ENCODE data around the gene PLPP6.

Gene PLPP6

DNA sequence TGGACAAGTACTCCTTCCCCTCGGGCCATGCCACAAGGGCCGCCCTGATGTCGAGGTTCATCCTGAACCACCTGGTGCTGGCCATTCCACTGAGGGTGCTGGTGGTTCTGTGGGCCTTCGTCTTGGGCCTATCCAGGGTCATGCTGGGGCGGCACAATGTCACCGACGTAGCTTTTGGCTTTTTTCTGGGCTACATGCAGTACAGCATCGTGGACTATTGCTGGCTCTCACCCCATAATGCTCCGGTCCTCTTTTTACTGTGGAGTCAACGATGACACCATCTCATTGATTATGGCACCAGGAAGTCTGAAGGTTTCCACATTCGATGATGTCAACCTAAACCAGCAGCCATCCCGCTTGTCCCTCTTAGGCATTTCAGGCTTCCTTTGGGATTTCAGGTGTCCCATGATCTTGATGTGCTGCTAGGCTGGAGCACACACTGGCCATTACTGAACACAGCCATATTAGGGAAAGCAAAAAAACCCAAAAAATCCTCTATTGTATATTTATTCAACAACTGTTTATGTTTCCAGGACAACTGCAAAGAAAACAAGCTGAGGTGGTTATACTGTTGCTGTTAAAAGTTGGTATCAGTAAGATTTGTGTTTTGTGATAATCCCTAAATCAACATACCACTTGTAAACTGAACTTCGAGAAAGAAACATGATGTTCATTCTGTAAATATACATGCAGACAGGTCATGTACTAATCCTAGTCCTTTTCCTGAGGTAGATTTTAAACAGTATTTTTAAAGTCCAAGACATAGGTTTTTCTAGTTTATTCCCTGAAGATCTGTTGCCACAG is 1.1 kb downstream of the PLPP6 start:
- no peak for DNase-seq (ENCODE audit: low read depth)

DNA sequence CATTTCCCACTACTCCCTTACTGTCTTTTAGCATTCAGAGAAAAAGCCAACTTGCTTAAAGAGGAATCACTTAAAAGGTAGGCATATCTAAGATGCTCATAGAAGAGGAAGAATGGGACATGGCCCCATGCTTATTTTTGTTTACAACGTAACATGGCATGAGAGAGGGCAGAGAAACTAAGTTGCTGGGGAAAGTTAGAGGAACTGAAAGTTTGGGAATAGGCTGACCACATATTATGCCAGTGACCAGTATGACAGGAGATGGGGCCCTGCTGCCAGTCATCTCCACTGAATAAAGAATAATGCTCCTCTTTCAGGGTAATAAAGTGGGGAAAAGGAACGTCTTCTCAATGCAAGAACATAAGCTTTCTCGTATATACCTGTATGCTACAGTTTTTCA is 1.9 kb downstream of the PLPP6 start:
- DNase-seq (ENCODE audit: low read depth) = no peak

DNA sequence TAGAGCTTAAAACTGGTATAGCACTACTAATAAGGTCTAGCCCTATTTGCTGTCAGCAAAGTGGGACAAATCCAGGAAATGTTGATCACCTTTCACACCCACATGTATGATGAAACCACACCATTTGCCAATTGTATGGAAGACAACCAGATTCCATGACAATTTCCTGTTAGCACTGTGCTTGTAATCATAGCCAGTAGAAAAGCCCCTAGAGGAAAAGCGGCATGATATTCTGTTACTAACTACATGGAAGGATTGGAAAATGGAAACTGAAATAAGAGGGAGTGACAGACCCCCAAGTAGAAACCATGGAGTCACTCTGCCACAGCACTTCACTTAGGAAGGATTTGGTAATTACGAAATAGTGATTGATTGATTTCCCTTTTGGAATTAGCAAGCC is 3.3 kb downstream of the PLPP6 start:
- DNase-seq (ENCODE audit: low read depth) = peak; percentile 45

DNA sequence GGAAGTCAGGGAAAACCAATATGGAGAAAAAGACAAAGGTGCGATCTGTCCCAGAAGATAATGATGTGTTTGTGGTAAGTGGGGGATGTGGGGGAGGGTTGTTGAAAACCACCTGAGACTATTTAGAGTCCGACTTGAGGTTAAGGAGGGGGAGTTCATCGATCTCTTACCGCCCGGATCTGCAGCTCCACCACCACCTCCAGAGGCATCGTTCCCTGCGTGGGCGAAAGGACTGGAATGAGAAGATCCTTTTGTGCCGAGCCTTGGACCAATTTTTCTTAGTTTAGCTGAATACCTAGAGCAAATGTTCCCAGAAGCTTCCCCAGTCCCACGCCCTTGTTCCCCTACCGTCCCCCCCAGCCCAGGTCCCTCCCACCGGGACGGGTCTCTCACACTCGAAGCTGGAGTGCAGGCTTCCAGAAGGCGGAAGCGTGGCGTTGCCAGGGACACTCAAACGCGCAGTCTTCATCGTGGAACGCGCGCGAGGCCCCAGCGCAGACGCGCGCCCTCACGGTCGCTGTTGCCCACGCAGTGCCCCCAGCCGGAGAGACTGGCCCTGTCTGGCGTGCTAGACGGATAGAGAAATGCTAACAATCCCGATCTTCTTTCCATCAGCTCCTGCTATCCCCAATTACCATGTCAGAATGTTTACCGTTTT is 4.1 kb downstream of the PLPP6 start, which contains the start of gene SPATA6L:
TSS of gene SPATA6L (minus strand) at position 439 of the 658 bp plus-strand sequence. CDS start at position 209, 230 bp downstream.
- peak; percentile 35 for DNase-seq (ENCODE audit: low read depth)

DNA sequence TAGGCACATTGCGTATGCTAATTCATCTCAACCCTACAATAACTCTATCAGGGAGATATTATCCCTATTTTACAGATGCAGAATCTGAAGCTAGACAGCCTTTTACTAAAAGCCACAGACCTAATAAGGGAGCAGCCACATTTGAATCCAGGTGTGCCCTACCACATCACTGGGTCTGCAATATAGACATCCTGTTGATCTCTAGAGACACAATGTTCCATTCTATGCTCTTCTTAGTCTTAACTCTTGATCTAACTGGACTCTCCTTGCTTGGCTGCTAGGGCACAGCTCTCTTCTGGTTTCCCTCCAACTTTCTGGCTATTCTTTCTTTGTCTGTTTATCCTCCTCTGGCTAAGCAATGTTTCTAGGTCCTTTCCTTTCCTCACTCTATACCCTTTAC is 5.6 kb downstream of the PLPP6 start:
- no peak for DNase-seq (ENCODE audit: low read depth)

DNA sequence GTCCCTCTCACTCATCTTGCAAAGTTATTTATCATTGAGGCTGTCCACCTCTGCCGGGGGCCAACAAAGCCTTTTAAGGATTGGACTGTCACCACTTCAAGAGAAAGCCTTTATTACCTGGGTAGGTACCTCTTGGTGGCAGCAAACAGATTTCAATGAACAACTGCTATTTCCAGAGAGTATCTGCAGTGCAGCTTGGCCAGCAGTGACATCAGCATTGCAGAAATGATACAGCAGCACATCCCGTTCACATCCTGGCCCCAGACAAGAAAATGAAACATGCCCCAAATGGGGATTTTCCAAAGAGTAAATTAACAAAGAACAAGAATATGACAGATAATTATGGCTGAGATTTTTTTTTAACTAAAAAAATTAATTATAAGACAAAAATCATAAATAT is 6.5 kb downstream of the PLPP6 start:
- no peak for DNase-seq (ENCODE audit: low read depth)

DNA sequence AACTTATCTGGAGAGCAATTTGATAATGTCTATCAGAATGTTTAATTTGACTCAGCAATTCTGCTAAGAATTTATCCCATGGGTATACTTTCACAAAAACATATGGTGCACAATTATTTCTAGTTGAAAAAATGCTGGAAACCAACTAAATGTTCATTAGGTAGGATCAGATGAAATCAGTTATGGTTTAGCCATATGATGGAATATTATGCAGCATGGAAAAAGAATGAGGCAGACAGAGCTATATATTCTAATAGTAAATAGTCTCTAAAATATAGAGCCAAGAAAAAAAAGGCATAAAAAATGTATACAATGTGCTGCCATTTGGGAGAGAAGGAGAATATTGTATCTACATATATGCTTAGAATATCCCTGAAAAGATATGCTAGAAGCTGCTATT is 7.8 kb downstream of the PLPP6 start:
- no peak for DNase-seq (ENCODE audit: low read depth)

DNA sequence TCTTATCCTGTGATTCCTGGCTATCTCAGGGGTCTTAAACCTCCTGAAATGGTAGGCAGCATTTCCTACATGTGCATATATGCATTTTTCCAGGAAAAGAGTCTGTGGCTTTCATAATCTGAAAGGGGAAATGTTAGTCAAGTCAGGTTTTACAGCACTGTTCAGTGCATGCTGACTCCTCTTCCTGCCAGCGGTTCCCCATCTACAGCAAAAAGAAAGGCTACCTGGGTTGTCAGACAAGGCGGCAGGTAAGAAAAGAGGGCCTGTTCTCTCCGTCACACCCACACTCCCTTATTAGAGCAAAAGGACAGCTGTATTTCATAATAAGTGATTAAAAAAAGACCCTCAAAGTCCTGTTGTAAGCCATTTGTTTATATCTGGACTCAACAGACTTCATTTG is 8.5 kb downstream of the PLPP6 start:
- no peak for DNase-seq (ENCODE audit: low read depth)

DNA sequence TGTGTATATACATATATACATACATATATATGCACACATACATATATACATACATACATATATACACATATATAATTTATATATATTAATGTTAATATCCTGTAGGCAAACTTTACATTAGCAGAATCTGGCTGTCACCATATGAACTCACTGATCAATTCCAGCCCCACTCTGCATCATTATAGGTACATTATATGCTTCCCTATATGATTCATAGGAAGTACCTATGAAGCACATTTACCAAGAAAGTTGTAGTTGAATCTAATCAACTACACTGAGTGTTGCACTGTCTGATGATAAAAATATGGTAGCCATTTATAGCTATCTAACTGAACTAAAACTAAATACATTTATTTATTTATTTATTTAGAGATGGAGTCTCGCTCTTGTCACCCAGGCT is 9.6 kb downstream of the PLPP6 start:
- DNase-seq (ENCODE audit: low read depth) = no peak

DNA sequence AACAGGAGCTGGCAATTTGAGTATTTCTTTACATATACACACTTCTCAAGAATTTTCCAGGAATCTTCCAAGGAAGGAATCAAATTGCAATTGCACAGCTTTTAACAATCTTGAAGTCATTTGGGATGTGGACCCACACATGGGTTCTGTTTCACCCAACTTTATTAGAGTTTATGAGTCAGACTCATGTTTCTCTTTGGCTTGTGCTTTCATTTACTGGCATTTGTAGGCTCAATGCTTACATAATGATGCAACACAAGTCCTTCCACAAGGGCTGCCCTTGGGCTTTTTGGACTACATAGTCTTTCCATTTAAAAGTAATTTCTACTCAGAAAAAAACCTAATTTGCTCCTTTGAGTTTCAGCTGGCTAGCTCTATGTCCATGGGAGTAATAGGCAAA is 12.7 kb downstream of the PLPP6 start:
- peak; percentile 97 for DNase-seq (ENCODE audit: low read depth)

DNA sequence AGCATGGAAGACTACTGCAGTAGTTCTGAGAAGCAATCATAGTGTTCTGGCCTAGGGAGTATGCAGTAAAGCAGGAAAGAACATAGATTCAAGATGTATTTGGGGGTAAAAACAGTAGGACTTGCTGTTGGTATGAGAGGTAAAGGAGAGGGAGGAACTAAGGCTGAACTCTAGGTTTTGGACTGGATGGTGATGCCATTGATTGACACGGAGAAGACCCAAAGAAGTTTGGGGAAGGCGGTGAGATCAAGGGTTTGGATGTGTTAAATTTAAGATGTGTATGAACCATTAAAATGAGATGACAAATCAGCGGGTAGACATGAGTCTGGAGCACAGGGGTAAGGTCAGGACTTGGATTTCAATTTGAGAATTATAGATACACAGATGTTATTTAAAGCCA is 15.3 kb downstream of the PLPP6 start:
- no peak for DNase-seq (ENCODE audit: low read depth)

DNA sequence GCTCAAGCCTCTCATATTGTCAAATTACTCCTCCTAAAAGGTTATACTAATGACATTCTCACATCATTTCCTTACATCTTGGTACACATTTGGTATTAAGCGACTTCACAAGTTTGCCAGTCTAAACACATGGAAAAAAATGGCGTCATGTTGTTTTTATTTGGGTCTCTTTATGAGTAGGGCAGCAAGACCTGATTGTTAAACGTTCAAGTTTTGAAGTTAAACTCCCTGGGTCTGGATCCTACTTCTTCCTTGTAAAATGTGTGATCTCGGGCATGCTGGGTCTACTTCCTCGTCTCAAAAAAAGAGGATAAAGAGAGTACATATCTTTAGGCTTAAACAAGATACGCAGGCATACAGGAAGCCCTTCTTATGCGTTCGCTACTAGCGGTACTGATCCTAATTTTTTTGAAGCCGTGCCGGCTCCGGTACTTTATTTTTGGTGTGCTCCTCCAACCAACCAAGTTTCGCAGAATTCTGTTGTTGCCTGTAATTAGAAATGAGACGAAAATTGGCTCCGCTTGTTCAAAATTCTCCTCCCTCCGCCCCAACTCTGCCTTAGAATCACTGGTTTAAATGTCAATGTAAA is 16.7 kb downstream of the PLPP6 start:
- DNase-seq (ENCODE audit: low read depth) = peak; percentile 9

DNA sequence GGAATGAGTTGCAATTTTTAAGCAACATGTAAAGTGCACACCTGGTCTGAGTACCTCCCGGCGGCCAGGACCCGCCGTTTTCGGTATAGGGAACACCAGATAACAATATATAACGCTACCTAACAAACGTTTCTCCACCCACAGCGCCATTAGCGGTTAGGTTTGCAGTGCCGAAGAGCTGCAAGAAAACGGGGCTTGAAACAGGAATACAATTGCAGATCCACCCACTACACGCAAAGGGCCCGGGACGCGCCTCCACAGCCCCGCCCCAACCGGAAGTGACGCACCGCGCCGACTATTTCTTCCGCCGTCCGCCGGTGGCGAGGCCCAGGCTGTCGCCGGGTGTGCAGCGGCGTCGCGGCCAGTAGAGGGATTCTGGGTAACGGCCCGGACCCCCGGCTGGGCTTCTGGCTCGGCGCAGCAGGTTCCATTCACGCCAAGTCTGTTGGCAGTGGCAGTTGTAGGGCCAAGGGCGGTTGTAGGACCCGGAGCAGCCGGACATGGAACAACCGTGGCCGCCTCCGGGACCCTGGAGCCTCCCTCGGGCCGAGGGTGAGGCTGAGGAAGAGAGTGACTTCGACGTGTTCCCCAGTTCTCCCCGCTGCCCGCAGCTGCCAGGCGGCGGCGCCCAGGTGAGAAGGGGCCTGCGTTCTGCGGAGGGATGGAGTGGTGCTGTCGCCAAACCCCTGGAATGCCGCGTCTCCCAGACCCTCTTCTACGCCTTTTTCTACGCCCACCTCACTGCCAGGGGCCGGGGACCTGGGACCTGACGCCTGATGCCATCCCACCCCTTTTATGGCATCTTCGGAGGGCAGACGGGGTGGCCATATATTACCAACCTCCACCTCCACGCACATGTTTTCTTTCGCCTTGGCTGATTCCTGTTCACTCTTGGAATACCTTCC is 17.4 kb downstream of the PLPP6 start, which contains the start of gene CDC37L1:
TSS of gene CDC37L1 (plus strand) at position 302 of the 905 bp plus-strand sequence. CDS start at position 501, 199 bp downstream.
- peak; percentile 96 for DNase-seq (ENCODE audit: low read depth)

DNA sequence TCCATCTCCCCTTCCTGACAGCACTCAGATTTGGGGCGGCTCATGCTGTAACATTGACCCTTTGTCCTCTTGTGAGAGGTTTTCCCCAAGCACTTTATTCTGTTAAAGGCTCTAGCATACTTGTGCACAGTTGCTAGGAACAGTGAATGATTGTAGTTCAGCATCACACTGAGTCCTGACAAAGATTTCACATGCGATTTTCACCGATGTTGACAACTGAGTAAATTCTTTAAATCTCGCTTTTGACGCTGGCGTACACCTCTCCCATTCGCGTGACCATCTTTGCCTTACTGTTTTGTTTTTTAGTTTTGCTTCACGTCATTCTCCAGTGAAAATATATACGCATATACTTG is 18.1 kb downstream of the PLPP6 start:
- no peak for DNase-seq (ENCODE audit: low read depth)

DNA sequence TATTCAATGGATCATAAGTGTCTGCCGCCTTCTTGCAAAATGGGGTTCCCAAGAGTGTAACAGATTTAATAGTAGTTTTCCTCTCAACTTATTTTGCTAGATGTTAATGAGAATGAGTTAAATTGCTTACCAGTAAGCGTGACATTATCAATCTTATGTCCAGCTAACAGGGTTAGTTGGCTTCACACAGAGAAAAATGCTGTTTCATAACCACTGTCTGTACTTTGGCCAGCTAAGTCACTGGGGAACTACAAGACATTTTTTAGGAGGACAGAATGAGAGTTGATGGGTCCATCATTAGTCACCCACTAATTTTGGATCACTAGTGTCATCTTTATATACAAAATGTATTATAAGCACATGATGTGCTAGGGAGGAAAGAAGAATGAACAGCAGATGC is 18.7 kb downstream of the PLPP6 start:
- DNase-seq (ENCODE audit: low read depth) = peak; percentile 73

DNA sequence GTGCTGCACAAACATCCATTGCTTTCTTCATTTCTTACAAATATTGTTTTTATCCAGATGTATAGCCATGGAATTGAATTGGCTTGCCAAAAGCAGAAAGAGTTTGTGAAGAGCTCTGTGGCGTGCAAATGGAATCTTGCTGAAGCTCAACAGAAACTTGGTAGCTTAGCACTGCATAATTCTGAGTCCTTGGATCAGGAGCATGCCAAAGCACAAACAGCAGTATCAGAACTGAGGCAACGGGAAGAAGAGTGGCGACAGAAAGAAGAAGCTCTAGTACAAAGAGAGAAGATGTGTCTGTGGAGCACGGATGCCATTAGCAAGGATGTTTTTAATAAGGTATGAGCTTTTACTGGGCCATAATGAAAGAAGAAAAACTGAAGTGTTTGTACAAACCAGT is 22.7 kb downstream of the PLPP6 start:
- no peak for DNase-seq (ENCODE audit: low read depth)

DNA sequence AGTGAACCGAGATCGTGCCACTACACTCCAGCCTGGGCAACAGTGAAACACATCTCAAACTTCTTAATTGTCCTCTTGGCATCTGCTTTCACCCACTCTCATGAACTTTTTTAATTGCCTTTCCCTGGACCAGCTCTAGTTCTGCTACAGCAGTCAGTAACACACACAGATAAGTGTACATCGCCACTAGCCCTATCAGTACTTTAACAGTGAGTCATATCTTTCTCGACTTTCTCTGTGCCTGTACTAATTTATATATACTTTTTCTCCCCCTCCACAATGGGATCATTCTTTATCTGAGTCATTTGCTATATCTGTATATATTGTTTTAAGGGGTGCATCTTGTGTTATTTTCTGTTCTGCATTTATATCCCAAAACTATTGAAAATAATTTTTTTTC is 24.0 kb downstream of the PLPP6 start:
- DNase-seq (ENCODE audit: low read depth) = no peak

DNA sequence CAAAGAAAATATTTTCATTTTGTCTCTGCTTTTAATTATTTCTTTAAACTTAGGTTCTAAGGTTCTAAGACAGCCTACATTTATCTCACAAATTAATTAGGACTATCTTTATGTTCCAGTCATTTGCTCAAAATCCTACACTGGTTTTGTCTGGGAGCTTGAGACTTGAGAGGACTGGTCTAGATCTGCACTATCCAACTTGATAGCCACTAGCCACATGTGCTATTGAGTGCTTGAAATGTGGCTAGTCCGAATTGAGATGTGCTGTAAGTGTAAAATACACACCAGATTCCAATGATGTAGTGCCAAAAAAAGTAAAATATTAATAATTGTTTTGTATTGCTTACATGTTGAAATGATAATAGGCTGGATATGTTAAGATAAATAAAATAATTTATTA is 24.5 kb downstream of the PLPP6 start:
- no peak for DNase-seq (ENCODE audit: low read depth)

DNA sequence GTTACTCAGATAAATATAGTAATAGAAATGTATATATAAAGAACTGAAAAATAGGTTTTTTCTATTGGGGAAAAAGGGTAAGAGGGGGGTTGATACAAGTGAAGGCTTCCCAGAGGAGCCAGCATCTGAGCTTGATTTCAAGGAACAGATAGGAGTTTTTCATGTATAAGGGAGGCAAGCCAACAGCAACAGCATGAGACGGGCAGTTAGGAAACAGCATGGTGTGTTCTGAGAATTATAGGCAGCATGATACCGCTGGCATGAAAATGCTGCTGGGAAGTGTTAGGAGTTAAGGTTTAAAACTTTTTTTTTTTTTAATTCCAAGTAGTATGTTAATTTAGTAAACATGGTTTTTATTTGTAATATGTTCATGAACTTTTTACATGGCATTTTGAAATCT is 26.9 kb downstream of the PLPP6 start:
- DNase-seq (ENCODE audit: low read depth) = peak; percentile 65

DNA sequence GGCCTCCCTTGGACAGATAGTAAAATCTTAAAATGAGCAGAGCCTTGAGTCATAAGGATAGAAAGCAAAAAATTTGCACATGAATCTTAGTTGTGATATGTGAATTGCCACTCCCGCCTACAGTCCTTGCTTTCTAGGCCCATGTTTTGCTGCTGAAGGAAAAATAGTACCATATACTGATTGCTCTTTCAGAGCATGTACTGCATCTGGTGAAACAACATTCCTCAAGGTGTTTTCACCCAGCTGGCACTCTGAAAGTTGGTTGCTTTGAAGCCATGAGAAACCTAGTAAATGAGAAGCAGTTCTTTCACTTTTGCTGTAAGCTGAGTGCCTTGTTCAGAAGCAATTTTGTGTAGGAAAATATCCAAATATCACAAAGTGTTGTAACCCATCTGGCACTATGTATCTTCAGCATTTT is 27.6 kb downstream of the PLPP6 start:
- DNase-seq (ENCODE audit: low read depth) = peak; percentile 60

DNA sequence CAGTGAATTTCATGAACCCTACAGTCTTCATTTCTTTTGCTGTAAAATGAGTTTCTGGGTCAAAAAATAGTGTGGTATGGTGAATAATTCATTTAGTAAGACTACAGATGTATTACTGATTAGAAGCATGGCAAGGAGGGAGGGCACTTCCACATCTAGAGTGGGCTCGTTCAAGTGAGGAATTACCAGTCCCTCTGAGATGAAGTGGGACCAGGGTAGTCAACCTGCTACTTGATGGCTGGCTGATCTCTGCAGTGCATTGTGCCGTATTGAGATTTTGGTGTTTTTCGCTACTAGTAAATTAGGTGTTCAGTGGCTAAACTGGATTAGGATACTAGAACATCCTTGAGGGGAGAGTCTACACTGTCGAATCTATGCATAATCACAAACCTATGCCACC is 28.1 kb downstream of the PLPP6 start:
- no peak for DNase-seq (ENCODE audit: low read depth)

DNA sequence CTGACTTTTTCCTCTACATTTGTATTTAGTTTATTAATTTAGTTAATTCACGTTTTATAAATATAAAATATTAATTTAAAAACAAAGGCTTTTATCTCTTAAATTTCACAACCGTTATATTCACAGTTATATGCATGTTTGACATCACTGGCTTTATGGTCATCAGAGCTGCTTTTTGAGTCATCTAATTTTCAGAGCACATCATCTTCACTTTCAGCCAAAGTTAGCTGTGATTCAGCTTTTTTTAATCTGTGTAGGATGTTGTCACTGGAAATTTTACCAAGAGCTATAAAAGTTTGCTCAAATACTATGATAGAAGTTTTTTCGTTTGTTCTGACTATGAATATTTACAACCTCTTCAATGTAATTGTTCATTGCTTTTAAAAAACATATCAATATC is 29.7 kb downstream of the PLPP6 start:
- peak; percentile 68 for DNase-seq (ENCODE audit: low read depth)
